Stimulated activated CD8-positive, alpha-beta memory T cell treated with anti-CD3 and anti-CD28 coated beads, Interleukin-15, amount 100 ng/mL, for 24 hours (primary cell): Measurements from ENCODE around the gene PLA2G6.
"Not testable (repeated sequence)": the region's sequence is repeated elsewhere in the genome, so short reads cannot be mapped to it uniquely, and the experiment has no call there.

Experiments
- DNase-seq: peaks from one replicate; pipeline ENCODE4 v3.0.0-alpha.2; 2020; ENCODE audit warnings: low read depth

The PLA2G6 gene

GRCh38 chr22:38132794-38133193, 48.8 kb downstream of the PLA2G6 start:
- no peak for DNase-seq

GRCh38 chr22:38132136-38132535, 49.5 kb downstream of the PLA2G6 start:
- DNase-seq = no peak

- no peak for DNase-seq
Observed at GRCh38 chr22:38131399-38131798, 50.2 kb downstream of the PLA2G6 start.

- DNase-seq = no peak
Observed at GRCh38 chr22:38129856-38130255, 51.8 kb downstream of the PLA2G6 start.

GRCh38 chr22:38129021-38129420, 52.6 kb downstream of the PLA2G6 start:
- DNase-seq = no peak

- DNase-seq = no peak
Observed at GRCh38 chr22:38127869-38128268, 53.8 kb downstream of the PLA2G6 start.

- no peak for DNase-seq
Observed at GRCh38 chr22:38126928-38127668, 54.5 kb downstream of the PLA2G6 start.

GRCh38 chr22:38125751-38126201, 55.9 kb downstream of the PLA2G6 start:
- DNase-seq = no peak

- DNase-seq = no peak
Observed at GRCh38 chr22:38125038-38125610, 56.5 kb downstream of the PLA2G6 start.

- DNase-seq = no peak
Observed at GRCh38 chr22:38124236-38124974, 57.2 kb downstream of the PLA2G6 start.

GRCh38 chr22:38122616-38123015, 59.0 kb downstream of the PLA2G6 start:
- no peak for DNase-seq

- no peak for DNase-seq
Observed at GRCh38 chr22:38120359-38121110, 61.1 kb downstream of the PLA2G6 start.

- DNase-seq = not testable (repeated sequence)
Observed at GRCh38 chr22:38118747-38119146, 62.9 kb downstream of the PLA2G6 start.

- no peak for DNase-seq
Observed at GRCh38 chr22:38118182-38118581, 63.4 kb downstream of the PLA2G6 start.

- DNase-seq = not testable (repeated sequence)
Observed at GRCh38 chr22:38117556-38117955, 64.1 kb downstream of the PLA2G6 start.

GRCh38 chr22:38115423-38116205, 66.0 kb downstream of the PLA2G6 start:
- no peak for DNase-seq

GRCh38 chr22:38114484-38115398, 66.9 kb downstream of the PLA2G6 start:
- peak; percentile 73 for DNase-seq

- no peak for DNase-seq
Observed at GRCh38 chr22:38112381-38112780, 69.2 kb downstream of the PLA2G6 start.

GRCh38 chr22:38111925-38112355, 69.7 kb downstream of the PLA2G6 start:
- DNase-seq = no peak
